D721Med (cell line): ENCODE measurements around the gene IER2.
"Not testable (repeated sequence)": the region's sequence is repeated elsewhere in the genome, so short reads cannot be mapped to it uniquely, and the experiment has no call there.

ENCODE experiments used
- DNase-seq: peaks from one replicate; pipeline ENCODE4 v3.0.0; 2011; ENCODE audit warnings: low spot score; ENCODE audit not compliant: insufficient read length
- FAIRE-seq: peaks from 2 replicates; lab custom pipeline; 2011; peaks lifted over from hg19 to GRCh38; lab: Jason Lieb, UNC
- CTCF ChIP-seq: IDR thresholded peaks from 2 replicates; pipeline ENCODE4 v1.5.1; 2012; ENCODE audit warnings: mild to moderate bottlenecking, control low read depth; ENCODE audit not compliant: insufficient read depth; ENCODE audit errors: missing control alignments

The IER2 gene

DNA sequence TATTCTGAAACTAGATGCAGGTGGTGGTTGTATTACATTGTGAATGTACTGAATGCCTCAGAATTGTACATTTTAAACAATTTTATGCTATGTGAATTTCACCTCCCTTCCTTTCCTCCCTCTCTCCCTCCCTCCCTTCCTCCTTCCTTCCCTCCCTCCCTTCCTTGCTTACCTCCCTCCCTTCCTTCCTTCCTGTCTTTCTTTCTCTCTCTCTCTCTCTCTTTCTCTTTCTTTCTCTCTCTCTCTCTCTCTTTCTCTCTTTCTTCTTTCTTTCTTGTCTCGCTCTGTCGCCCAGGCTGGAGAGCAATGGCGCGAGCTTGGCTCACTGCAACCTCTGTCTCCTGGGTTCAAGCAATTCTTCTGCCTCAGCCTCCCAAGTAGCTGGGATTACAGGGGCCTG is 37.2 kb downstream of the IER2 start:
- DNase-seq (no peak), FAIRE-seq (no peak)
- no peak for TF ChIP-seq CTCF

DNA sequence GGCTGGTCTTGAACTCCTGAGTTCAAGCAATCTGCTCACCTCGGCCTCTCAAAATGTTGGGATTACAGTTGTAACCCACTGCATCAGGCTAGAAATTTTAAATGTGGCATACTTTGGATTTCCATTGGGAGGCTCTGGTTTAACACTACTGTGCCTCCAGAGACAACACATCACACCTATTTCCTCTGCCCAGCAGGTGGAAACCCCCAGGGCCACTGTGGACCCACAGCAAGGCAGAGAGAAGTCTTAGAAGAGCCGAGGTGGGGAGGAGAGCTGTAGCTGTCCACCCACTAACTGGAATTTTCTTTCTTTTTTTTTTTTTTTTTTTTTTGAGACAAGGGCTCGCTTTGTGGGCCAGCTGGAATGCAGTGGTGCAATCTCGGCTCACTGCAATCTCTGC is 39.4 kb downstream of the IER2 start:
- TF ChIP-seq CTCF, result no peak
- DNase-seq (peak; percentile 1), FAIRE-seq (no peak)

DNA sequence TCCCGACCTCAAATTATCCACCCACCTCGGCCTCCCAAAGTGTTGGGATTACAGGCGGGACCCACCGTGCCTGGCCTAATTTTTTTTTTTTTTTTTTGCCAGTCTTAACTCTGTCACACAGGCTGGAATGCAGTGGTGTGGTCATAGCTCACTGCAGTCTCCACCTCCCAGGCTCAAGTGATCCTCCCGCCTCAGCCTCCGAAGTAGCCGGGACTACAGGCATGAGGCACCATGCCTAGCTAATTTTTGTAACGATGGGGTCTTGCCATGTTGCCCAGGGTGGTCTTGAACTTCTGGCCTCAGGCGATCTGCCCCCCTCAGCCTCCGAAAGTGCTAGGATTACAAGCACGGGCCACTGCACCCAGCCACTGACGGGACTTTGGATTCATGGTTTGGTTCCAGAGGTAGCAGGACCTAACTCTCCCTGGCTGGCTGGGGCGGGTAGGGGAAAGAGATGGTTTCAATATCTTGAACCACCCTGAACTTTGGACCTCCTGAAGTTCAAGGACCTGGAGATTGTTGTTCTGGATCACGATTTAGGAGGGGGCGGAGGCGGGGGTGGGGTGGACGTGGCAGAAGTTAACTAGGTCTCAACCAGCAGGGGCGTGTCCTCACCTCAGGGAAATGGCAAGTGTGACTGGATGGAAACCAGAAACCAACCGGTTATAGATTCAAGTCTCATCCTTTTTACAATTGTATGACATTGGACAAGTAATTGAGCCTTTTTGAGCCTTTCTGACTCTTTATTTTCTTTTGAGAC is 40.8 kb downstream of the IER2 start:
- FAIRE-seq, result no peak
- no peak for TF ChIP-seq CTCF

GRCh38 chr19:13195678-13196077 is 45.5 kb downstream of the IER2 start:
- FAIRE-seq (no peak), DNase-seq (no peak)
- no peak for TF ChIP-seq CTCF

More for the DNA sequence above, 40.8 kb downstream of the IER2 start:
- no peak for DNase-seq

GRCh38 chr19:13198634-13199033 is 48.4 kb downstream of the IER2 start:
- DNase-seq, result no peak
- no peak for TF ChIP-seq CTCF
- FAIRE-seq, result no peak

GRCh38 chr19:13202112-13202511 is 51.9 kb downstream of the IER2 start:
- FAIRE-seq, DNase-seq: not testable (repeated sequence)
